GM18499 (cell line): ENCODE results near the gene FHIP2A.
"Not testable (repeated sequence)": the region's sequence is repeated elsewhere in the genome, so short reads cannot be mapped to it uniquely, and the experiment has no call there.

Source experiments
- ATAC-seq: cut with Tn5 transposase; IDR thresholded peaks from one replicate; pipeline ENCODE4 v1.9.1; 2021; ENCODE audit warnings: moderate number of reproducible peaks; ENCODE audit not compliant: insufficient read depth, unreplicated experiment

Gene FHIP2A

GRCh38 chr10:114855776-114856543 lies 34.4 kb downstream of the FHIP2A start:
- ATAC-seq, result no peak

GRCh38 chr10:114856544-114857287 lies 35.1 kb downstream of the FHIP2A start:
- no peak for ATAC-seq

GRCh38 chr10:114857288-114857565 lies 35.6 kb downstream of the FHIP2A start:
- ATAC-seq, result not testable (repeated sequence)

DNA sequence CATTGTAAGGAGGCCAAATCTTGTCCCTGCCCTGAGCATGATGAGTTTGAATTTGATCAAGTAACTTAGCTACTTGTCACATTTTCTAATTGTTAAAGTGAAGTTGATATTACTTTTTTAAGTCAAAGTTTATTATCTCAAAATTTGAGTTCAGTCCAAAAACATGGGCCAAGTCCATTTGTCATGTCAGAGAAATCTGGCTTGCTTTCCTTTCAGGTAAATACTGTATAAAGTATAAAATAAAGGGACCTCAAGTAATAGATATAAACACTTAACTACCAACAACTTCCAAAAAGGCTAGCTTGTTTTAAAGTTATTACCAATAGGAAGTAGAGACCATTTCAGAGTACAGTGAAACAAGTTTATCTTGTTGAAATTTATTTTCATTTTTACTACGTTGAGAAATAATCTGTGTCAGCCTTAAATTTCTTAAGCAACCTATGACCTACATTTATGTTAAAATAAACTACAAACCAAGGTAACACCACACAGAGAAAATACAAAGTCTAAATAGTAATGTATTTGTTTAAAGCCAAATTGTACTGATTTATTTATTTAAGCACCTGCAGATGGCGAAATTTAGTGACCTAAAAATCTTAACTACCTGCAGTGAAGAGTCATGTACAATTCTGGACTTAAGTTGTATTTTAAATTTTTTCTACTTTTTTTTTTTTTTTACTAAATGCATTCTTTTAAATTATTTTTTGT lies 36.5 kb downstream of the FHIP2A start:
- ATAC-seq, result no peak

DNA sequence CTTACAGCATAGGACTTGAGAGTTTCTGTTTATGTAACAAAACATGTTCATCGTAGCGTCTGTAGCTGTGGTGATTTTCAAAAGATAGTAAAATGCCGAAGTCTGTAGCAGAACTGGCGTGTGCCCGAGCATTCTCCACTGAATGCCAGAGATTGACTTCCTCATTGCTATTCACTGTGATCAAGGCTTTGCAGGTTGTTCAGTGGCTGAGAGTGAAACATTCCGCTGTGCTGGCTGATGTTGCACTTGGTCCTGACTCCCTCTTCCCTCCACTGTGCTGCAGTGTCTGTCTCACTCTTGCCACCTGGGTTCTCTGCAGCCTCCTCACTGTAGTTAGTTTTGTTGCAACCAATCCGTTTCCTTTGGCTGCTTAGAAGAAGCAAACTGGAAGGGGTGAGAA lies 37.6 kb downstream of the FHIP2A start:
- no peak for ATAC-seq

- ATAC-seq, result no peak
Observed at GRCh38 chr10:114862456-114862855, 40.9 kb downstream of the FHIP2A start.

DNA sequence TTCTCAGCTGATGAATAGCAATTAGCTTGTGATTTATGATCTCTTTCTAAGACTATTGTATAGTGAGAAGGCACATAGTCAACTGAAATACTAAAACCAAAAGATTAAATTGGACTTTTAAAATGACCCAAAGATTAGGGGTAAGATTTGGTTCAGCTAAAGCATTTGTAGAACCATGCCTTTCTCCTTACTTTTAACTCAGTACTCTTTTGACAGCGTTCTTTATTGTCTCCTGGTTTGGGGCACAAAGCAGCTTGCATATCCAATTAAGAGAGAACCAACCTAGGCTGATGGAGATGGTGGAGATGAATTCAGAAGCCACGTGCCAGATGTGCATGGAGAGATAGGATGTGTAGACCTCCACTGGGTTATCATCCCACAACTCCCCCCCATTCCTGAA lies 45.8 kb downstream of the FHIP2A start:
- no peak for ATAC-seq

DNA sequence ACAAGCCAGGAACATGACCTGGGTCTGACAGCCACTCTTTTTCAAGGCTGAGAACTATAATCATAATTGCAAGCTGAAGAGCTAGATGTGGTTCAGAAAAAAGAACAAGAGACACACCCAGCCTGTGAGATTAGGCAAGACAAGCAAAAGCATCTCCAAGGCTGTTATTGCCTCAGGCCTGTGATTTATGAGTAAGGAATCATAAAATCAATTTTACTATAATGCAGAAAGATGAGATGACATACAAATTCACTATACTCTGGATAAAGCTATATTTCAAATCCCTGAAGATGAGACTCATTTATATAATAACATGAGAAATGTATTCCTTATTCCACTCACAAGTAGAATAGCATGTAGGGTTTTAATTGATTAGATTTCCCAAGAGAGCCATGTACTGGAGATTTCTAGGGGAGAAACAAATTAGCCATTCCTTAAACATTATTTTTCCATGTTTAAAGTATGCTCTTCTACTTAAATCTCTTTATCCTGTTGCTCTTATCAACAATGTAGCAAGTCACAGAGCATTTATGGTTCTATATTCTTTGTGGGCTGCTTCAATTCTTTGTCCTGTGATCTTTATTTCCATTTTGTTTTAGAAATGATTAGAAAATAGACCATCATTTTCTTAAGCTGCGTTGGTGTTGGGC lies 47.4 kb downstream of the FHIP2A start:
- ATAC-seq, result no peak

- no peak for ATAC-seq
Observed at GRCh38 chr10:114869520-114869892, 47.9 kb downstream of the FHIP2A start.

- ATAC-seq, result no peak
Observed at GRCh38 chr10:114870486-114870885, 48.9 kb downstream of the FHIP2A start.

GRCh38 chr10:114871379-114871778 lies 49.8 kb downstream of the FHIP2A start:
- ATAC-seq, result no peak
